ENCODE measurements around the gene MMP17.

MMP17 gene

DNA sequence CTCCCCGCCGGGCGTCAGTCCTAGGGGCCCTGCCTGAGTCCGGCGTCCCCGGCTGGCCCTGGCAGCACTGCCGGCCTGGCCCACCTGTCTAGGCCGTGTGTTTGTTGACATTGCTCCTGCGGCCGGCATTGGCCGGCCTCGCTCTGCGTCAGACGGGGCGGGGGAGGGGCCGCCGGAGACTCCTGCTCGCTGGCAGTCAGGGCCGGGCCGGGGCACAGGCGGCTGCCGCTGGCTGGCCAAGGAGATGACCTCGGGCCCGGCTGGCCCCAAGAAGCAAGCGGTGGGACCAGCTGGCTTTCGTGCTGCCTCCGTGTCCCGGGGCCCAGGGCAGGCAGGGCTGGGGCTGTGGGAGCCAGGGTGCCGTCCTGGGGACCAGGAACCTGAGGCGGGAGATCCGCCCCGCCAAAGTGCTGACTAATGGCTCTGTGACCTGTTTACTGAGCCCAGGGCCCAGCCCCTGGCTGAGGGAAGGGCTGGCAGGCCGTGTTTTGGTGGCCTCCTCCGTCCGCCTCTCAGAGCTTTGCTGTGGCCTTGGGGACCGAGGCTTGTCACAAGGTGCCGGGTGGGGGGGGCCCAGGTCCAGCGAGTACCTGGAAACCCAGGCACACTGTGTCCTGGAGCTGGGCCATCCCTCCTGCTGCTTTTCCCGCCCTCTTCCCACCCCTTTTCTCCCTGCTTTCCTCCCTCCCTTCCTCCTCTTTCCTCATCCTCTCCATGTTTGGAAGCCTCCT is 68.1 kb downstream of the MMP17 start:
- peak; percentile 93 for DNase-seq (ENCODE audit: low spot score)
- TF ChIP-seq, protein P1, sequence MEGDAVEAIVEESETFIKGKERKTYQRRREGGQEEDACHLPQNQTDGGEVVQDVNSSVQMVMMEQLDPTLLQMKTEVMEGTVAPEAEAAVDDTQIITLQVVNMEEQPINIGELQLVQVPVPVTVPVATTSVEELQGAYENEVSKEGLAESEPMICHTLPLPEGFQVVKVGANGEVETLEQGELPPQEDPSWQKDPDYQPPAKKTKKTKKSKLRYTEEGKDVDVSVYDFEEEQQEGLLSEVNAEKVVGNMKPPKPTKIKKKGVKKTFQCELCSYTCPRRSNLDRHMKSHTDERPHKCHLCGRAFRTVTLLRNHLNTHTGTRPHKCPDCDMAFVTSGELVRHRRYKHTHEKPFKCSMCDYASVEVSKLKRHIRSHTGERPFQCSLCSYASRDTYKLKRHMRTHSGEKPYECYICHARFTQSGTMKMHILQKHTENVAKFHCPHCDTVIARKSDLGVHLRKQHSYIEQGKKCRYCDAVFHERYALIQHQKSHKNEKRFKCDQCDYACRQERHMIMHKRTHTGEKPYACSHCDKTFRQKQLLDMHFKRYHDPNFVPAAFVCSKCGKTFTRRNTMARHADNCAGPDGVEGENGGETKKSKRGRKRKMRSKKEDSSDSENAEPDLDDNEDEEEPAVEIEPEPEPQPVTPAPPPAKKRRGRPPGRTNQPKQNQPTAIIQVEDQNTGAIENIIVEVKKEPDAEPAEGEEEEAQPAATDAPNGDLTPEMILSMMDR (IDR thresholded peaks at IDR 0.05; ENCODE audit: extremely low read depth, missing control alignments), result no peak

DNA sequence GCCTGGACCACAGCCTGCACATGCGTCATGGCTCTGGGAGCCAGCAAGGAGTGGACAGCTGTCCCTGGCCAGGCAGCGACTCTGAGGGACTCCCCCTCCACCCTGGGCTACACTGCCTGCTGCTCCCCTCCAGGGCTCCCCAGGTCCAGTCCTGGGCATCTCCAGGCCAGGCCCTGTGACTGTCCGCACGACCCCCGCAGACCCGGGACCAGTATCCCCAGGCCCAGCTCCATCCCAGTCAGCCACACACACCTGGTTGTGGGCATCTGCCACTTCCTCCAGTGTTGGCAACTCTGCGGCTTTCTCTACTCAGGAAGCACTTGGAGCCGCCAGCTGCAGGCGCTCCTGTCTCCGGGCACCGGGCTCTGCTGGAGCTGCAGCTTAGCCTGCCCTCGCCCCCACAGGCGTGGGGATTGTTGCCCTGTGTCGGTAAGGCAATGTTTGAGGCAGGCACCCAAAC is 68.6 kb downstream of the MMP17 start:
- TF ChIP-seq, protein P1 (IDR thresholded peaks at IDR 0.05; ENCODE audit: extremely low read depth, missing control alignments), result no peak
- peak; percentile 25 for DNase-seq (ENCODE audit: low spot score)

DNA sequence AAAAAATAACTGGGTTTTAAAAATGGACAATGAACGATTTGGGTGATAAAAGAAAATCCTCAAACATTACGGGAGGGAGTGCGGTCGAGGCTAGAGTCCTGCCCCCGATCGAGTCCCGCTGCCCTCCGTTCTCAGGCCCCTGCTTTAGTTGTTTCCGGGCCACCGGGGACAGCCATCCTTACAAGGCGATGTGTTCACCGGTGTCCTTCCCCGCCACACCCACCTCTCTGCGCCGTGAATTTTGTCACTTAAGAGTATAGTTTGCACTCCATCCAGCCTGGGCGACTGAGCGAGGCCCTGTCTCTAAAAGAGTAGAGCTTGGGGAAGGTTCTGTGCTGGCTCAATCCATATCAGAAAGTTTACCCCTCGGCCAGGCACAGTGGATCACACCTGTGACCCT is 69.1 kb downstream of the MMP17 start:
- no peak for DNase-seq (ENCODE audit: low spot score)

DNA sequence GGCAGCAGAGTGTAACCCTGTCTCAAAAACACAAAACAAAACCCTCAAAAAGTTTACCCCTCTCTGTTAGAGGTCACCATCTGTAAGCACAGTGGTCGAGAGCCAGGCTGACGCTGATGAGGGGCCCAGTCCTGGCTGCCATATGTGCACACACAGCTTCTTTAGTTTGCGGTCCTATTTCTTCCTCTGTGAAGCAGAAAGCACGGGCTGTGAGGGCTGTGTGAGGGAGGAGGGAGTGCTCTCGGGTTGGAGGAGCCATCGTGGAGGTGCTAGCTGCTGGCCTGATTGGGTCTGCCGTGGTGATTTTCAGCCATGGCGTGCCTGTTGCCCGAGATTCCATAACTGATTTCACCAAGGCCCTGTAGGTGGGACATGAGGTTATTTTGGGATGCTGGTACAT is 69.7 kb downstream of the MMP17 start:
- TF ChIP-seq, protein P1 (IDR thresholded peaks at IDR 0.05; ENCODE audit: extremely low read depth, missing control alignments), result no peak
- no peak for DNase-seq (ENCODE audit: low spot score)

More for the DNA sequence above, 69.1 kb downstream of the MMP17 start:
- TF ChIP-seq, protein P1 (IDR thresholded peaks at IDR 0.05; ENCODE audit: extremely low read depth, missing control alignments), result no peak

DNA sequence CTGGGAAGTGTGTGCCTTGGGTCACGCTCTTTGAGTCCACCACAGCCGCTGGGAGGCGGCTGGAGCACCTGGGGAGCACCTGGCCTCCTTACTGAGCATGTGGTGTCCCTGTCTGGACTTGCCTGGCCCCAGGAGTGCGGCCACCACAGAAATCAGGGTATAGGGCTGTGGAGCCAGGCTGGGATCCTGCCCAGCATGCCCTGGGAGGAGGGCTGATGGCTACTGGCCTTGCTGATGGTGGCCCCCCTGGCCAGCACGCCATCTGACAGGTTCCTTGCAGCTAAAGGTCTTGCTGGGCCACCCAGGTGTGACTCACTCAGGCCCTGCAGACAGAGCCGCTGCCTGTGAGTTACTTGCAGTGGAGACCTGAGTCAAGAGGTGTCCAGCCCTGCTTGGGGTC is 72.2 kb downstream of the MMP17 start:
- no peak for DNase-seq (ENCODE audit: low spot score)
- TF ChIP-seq, protein P1 (IDR thresholded peaks at IDR 0.05; ENCODE audit: extremely low read depth, missing control alignments), result no peak
